HEK293T (cell line): Measurements from ENCODE around the gene CHRNA3.

ENCODE experiments used
- BHLHE40 ChIP-seq: fragments of 450-650 bp; IDR thresholded peaks from 2 replicates; pipeline ENCODE4 v1.6.1; 2016; ENCODE audit warnings: mild to moderate bottlenecking, moderate library complexity, borderline replicate concordance
- CTBP1 ChIP-seq: fragments of 450-650 bp; IDR thresholded peaks from 2 replicates; pipeline ENCODE4 v1.6.1; 2016; ENCODE audit warnings: borderline replicate concordance
- FOXA1 ChIP-seq: fragments of 450-650 bp; IDR thresholded peaks from 2 replicates; pipeline ENCODE4 v1.6.1; 2016; ENCODE audit warnings: mild to moderate bottlenecking
- L3MBTL2 ChIP-seq: fragments of 450-650 bp; conservative IDR thresholded peaks from 2 replicates; pipeline ENCODE4 v1.6.1; 2016; ENCODE audit warnings: mild to moderate bottlenecking
- SUZ12 ChIP-seq: fragments of 450-650 bp; IDR thresholded peaks from 2 replicates; pipeline ENCODE4 v1.6.1; 2016; ENCODE audit warnings: mild to moderate bottlenecking

DNA sequence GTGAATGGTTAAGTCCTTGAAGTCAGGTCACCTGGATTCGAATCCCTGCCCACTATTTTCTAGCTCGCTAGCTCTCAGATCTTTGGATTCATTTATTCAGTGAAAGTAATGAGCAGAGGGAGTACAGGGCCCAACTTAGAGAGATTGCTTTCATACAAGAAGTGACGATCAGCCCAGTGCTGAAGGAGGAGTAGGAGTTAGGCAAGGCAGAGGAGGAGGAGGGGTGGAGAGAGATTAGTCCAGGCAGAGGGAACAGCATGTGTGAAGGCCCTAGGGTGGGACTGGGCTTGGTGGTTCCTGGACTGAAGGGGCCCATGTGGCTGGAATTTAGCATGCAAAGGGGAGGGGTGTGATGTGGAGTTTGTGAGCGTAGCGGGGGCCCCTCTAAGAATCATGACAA, 59.3 kb downstream of the CHRNA3 start:
- TF ChIP-seq CTBP1 (no peak), BHLHE40 (no peak), SUZ12 (no peak), FOXA1 (no peak), L3MBTL2 (no peak)
